Cortex of kidney (tissue), 1 donor: ENCODE measurements around the gene RNF111.
"Not testable (repeated sequence)": the region's sequence is repeated elsewhere in the genome, so short reads cannot be mapped to it uniquely, and the experiment has no call there.

Source experiments
- DNase-seq: peaks from one replicate; lab custom pipeline; 2025; lab: John Stamatoyannopoulos, UW

Gene RNF111

DNA sequence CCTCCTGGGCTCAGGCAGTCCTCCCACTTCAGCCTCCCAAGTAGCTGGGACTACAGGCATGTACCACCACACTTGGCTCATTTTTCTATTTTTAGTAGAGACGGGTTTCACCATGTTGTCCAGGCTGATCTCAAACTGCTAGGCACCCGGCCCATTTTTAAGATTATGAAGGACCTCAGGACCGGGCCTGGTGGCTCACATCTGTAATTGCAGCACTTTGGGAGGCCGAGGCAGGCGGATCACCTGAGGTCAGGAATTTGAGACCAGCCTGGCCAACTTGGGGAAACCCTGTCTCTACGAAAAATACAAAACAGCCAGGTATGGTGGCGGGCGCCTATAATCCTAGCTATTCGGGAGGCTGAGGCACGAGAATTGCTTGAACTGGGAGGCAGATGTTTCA lies 12.8 kb downstream of the RNF111 start:
- not testable (repeated sequence) for DNase-seq

DNA sequence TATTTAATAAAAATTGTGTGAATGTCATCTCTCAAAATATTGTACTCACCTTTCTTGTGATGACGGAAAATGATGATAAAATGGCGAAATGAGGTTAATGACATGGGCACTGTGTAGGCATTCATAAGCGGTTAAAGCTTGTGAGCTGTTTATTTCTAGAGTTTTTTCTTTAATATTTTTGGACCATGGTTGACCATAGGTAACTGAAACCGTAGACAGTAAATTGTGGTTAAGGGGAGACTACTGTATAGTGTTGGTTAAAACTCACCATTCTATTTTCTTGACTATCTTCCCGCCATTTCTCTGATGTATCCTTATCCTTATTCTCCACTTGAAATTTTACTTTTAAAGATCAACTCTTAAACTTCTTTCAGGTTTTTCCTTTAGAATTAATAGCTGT lies 14.5 kb downstream of the RNF111 start:
- DNase-seq, result no peak

DNA sequence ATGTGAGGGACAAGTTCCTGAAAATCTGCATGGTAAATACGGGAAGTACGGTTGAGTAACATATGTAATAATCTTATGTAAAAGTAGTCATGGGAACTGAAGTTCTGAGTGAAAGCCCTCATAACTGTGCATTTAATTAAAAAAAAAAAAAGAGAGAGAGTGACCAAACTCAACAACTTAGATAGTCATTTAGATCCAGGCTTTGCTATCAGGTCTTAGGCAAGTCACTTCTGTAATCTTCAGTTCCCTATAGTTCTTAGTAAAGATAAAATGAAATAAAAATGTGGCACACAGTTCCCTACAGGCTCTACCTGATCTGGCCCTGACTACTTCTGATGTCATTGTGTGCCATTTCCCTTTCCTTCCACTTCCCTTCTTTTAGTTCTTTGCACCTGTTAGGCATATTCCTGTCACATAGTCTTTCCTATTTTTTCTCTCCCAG lies 15.0 kb downstream of the RNF111 start:
- no peak for DNase-seq

DNA sequence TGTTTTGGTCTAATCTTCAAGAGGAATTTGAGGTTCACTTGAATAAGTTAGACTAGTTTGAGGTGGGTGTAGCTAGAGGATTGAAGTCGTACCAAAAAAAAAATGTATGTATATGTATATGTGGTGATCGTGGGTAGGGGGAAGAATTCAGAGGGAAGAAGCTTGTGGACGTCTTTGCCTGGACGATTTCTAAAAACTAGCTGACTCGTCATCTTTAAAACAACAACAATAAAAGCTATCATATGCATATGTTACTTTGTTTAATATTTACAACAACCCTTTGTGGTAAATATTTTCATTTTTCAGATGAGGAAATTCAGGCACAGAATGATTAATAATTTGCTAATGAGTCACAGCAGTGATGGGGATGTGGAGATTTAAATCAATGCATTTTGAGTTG lies 18.1 kb downstream of the RNF111 start:
- DNase-seq, result no peak

DNA sequence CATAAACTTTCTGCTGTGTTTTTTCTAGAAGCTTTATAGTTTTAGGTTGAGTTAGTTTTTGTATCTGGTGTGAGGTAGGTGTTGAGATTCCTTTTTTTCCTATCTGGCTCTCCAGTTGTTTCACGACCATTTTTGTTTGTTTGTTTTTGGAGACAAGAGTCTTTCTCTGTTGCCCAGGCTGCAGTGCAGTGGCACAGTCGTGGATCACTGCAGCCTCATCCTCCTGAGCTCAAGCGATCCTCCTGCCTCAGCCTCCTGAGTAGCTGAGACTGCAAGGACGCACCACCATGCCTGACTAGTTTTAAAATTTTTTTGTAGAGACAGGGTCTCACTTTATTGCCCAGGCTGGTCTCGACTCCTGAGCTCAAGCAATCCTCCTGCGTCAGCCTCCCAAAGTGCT lies 20.6 kb downstream of the RNF111 start:
- DNase-seq, result no peak

DNA sequence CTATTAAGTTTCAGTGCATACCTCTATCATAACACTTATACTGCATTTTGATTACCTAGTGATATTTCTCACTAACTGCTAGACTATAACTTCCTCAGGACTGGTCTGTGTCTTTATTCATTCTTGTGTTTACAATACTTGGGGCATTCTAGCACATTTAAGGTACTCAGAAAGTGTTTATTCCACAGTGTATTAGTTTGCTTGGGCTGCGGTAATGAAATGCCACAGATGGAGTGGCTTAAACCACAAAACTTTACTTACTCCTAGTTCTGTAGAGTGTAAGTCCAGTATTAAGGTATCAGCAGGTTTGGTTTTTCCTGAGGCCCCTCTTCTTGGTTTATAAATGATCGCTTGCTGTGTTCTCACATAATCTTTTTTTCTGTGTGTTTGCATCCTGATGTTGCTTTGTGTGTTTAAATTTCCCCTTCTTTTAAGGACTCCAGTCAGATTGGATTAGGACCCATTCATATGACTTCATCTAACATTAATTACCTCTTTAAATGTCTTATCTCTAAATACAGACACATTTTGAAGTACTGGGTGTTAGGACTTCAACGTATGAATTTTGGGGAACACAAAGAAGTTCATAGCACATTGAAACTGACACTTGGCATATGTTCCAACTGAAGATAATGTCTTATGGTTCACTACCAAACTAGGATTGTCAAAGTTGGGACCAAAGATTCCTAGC lies 23.9 kb downstream of the RNF111 start:
- DNase-seq, result no peak

DNA sequence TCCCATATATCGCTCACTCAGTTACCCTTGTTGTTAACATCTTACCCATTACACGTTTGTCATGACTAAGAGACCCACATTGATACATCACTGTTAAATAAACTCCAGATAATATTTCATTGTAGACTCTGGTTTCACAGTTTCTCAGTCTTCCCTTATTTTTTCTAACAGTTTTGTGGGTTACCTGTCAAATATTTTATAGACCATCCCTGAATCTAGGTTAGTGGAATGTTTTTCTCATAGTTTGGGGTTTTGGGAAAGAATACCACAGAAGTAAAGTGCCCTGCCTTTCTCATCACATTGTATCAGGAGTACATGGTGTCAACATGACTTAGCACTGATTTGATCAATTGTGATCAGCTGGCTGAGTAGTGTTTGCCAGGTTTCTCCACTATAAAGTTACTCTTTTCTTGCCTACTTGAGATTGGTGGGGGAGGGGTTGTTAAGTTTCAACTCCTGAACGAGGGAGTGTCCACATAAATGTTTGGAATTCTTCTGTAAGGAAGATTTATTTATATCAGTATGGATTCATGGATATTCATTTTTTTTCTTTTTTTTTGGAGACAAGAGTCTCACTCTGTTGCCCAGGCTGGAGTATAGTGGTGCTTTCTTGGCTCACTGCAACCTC lies 25.9 kb downstream of the RNF111 start:
- no peak for DNase-seq

DNA sequence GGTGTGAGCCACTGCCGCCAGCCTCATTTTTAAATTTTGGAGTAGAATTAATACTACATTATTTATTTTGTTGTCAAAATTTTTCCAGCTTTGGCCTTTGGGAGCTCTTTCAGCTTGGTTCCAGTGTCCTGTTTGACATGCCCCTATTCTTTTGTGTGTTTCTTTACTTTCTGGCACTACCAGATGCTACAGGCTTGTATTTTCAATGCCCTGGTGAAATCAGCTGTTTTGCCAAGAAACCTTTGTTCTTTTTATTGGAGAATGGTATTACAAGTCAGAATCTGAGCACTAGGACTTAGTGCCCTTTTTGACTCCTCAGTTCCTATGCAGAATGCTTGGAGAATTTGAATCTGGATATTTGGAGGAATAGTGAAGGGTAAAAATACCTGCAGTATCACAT lies 26.6 kb downstream of the RNF111 start:
- no peak for DNase-seq

DNA sequence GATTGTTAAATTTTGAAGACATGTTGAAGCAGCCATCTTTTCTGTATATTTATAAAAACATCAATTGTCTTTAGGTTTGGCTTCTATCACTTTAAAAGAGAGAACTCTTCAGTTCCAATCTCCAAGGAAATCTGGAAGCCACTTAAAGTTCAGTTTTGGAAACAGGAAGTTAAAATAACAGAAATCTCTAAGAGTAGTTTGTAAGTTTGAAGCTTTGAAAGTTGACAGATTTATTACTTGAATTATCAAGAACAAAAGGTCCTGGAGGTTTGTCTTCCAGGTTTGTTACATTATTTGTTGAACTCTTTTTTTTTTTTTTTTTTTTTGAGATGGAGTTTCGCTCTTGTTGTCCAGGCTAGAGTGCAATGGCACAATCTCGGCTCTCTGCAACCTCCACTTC lies 30.0 kb downstream of the RNF111 start:
- no peak for DNase-seq

DNA sequence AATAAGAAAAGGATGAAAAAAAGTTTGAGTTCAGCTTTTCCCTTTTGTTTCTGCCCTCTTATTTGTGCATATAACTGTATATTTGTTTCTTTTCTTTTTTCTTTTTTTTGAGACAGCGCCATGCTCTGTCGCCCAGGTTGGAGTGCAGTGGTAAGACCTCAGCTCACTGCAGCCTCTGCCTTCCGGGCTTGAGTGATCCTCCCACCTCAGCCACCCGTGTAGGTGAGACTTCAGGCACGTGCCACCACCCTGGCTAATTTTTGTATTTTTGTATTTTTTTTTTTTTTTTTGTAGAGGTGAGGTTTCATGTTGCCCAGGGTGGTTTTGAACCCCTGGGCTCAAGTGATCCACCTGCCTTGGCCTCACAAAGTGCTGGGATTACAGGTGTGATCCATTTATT lies 31.4 kb downstream of the RNF111 start:
- no peak for DNase-seq

DNA sequence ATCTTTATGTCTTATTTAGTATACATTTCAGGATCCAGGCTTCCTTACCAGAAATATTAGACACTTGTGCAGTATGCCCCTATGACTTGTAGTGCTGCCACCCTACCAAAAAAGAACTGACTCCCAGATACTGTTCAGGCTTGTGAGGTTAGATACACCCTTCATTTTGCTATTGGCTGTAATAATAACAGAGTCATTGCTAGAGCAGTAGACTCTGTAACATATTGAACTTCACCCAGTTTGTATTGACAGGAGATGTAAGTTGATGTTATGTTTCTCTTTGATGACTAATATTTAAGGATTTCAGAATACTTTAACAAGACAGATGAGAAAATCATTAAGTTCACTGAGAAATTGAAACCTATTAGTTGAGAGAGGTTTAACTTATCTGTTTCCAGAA lies 32.9 kb downstream of the RNF111 start:
- DNase-seq, result no peak

DNA sequence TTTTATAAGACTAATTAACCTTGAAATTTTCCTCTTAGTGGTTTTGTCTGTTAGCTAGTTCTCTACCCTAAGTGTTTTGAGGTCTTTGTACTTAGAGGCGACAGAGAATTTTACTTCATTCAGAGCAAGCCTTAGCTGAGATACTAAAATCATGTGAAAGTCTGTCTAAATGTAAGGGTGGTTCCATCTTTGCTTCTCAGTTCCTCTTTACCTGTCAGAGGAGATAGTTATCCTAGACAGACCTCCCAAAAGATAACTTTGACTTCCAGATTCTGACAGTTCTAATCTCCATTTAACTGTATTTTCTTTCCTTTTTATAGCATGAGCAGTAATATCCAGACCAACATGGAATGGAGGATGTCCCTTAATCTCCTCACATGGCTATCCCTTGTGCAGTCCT lies 34.7 kb downstream of the RNF111 start:
- no peak for DNase-seq

DNA sequence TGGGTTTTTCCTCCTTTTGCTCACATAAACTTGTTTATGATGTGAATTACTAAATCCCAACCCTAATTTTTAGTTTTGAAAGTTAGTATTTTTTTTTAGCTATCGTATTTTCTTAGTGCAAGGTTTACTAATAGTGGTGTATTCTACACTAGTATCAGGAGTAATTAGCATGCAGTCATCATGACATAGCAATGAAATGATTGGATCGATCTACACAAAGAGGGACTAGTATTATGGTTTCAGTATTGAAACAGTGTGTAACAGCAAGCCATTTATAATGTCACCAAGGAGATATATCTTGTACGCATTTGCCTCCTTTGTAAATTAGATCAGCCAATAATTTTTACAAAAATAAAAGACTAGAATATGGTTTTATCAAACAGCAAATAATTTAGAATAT lies 38.7 kb downstream of the RNF111 start:
- no peak for DNase-seq

DNA sequence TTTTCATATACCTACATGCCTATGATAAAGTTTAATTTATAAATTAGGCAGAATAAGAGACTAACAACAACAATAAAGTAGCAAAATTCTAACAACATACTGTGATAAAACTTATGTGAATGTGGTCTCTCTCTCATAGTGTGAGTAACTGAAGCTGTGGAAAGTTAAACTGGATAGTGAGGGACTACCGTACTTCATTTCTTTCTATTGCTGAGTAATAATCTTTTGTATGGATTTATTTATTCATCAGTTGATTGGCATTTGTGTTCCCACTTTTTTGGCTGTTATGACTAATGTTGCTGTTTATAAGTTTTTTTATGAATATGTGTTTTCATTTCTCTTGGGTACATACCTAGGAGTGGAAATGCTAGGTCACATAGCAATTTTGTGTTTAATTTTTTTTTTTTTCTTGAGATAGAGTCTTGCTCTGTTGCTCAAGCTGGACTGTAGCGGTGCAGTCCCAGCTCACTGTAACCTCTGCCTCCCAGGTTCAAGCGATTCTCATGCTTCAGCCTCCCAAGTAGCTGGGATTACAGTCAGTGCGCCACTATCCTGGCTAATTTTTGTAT lies 41.0 kb downstream of the RNF111 start:
- no peak for DNase-seq

DNA sequence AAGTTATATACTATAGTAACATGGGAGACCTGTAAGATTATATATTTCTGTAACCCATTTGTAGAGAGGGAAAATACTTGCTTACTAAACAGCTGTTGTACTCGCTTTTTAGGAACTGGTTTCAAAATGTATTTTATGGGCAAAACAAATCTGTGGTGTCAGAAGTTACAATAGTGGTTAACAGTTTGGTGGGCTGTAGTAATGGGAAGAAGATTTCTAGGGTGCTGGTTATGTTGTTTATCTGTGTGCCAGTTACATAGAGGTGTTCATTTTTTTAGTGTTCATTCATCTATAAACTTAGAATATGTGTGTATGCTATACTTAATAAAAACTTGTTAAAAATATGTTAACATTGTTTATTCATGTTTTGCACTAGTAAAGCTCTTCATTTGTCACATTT lies 42.1 kb downstream of the RNF111 start:
- DNase-seq, result no peak

DNA sequence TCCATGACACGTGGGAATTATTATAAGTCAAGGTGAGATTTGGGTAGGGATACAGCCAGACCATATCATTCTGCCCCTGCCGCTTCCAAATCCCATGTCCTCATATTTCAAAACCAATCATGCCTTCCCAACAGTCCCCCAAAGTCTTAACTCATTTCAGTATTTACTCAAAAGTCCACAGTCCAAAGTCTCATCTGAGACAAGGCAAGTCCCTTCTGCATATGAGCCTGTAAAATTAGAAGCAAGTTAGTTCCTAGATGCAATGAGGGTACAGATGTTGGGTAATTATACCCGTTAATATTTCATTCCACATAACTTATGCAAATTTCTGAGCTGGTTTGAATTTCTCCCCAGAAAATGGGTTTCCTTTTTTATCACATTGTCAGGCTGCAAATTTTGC lies 47.7 kb downstream of the RNF111 start:
- no peak for DNase-seq

DNA sequence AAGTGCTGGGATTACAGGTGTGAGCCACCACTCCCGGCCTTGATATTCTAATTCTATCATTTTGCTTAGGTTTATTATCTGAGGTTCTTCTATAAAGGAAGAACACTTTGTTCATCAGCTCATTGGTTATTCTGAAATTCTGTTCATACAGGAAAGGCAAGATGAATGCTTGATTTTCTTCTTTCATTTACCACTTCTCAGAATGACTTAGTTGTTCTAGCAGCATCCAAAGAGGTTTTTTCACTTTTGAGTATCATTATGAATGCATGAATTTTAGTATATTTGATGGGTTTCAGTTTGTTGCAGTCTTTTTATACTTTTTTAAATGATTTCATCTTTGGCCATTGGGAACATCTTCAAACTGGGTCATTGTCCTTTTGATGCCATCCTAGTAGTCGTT lies 51.8 kb downstream of the RNF111 start:
- no peak for DNase-seq

DNA sequence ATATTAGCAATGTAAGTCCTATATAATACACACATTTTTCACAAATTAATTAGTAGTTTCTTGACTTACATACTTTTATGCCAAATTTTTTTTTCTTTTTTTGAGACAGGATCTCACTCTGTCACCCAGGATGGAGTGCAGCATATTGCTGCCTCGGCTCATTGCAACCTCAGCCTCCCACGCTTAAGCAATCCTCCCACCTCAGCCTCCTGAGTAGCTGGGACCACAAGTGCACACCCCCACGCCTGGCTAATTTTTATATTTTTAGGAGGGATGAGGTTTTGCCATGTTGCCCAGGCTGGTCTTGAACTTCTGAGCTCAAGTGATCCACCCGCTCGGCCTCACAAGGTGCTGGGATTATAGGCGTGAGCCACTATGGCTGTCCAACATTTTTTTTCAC lies 54.6 kb downstream of the RNF111 start:
- DNase-seq, result no peak

DNA sequence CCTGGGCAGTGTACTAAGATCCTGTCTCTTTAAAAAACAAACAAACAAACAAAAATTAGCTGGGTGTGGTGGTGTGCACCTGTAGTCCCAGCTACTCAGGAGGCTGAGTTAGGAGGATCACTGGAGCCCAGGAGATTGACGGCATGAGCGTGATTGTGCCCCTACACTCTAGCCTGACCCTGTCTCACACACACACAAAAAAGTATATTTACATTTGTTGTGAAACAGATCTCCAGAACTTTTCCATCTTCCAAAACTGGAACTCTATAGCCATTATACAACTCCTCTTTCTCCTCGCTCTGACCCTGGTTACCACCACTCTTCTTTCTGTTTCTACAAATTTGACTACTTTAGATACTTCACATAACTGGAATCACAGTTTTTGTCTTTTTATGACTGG lies 61.4 kb downstream of the RNF111 start:
- no peak for DNase-seq

DNA sequence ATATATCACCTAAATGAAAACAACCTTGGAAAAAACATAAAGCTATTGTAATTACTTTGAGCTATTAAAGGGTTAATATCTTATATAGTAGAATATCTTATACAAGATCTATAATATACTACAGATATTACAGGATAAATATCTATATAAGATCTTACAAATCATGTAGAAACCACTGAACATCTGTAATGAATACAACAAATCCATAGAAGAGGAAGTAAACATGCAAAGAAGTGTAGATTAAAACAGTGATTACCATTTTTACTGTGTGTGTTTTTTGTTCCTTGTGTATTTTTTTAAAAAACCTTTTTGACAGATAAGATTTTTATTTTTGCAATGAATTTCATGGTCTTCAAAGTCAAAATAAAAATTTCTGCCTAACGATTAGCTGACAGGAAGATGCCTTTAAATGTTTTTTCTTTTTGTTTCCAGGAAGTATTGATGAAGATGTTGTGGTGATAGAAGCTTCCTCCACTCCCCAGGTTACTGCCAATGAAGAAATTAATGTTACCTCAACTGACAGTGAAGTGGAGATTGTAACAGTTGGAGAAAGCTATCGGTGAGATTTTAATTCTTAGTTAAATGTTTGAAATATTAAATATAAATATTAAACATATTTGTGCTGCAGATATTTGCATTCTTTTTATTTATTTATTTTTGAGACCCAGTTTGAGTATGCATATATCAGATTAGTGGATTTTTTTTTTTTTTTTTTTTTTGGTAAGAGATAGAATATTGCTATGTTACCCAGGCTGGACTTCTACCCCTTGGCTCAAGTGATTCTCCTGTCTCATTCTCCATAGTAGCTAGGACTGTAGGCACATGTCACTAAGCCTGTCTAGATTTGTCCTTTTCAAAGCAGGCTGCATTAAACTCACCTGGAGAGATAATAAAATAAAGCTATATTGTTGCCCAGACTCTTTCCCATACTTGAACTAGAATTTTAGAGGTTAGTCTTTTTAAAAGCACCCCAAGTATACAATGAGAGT lies 64.7 kb downstream of the RNF111 start:
- DNase-seq, result no peak

DNA sequence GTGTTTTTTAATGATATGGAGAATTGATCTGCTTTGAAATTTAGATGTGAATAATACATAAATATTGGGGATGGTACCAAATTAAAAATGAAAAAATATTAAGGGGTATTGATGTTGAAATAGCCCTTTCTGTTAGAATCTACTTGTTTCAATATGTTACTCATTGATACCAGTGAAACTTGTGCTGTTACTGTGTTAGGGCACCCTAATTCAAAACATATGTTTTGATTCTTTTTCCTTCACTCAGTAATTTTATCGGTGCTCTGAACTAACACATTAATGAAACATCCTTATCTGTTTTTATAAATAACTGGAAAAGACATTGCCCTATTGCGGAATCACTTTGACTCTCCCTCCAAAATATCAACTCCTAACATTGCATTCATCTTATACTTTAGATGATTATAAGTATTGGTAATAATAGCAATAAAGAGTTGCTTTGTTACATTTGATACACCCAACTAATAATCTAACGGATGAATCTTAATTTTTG lies 65.5 kb downstream of the RNF111 start:
- DNase-seq, result no peak

DNA sequence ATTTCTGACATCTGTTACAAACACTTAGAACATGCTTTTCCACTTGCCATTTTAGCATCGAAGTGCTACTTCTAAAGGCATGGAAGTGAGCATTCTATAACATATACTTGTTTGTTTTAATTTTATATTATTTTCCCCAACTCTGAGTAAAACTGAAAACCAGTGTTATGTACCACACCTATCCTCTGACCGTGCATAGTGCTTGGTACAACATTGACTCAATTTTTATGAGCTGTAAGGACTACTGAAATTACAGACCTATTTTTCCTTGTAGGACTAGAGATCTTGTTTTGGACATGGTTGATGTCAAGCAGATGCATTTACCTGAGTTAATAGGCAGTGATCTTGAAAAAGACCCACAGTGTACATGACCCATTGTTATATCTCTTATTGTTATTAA lies 66.0 kb downstream of the RNF111 start:
- DNase-seq, result no peak
